H1 (cell line): ENCODE results near the gene EN1. TPM values are rescaled to one million over a fixed set of nuclear protein-coding genes. Genes with fewer than 3 reads are reported as not detected.
A peak's percentile ranks its signal among the peaks of the same experiment; 100 is the strongest.

Source experiments
- CTCF ChIA-PET: fragments of 300-600 bp; sonication (Branson Sonifier 250); formaldehyde crosslinking; loops from one replicate; lab custom pipeline; 2021; ENCODE audit not compliant: partially characterized antibody; lab: Charles Lee
- POLR2A ChIA-PET: fragments of 300-600 bp; sonication (Branson Sonifier 250); formaldehyde crosslinking; loops from one replicate; lab custom pipeline; 2021; ENCODE audit warnings: inconsistent platforms; ENCODE audit not compliant: partially characterized antibody; lab: Charles Lee
- DNase-seq, 2 experiments: peaks; one replicate each; pipeline versions ENCODE4 v3.0.0 to v3.0.0-alpha.2; 2010 to 2022; ENCODE audit warnings: low spot score in 2 of 2, low read depth in 1 of 2, mixed read lengths in 1 of 2
- FAIRE-seq: peaks from 2 replicates; lab custom pipeline; 2011; peaks lifted over from hg19 to GRCh38; lab: Jason Lieb, UNC
- H2AFZ ChIP-seq: 2 replicates; pipeline ENCODE4 v1.8.1; 2012; ENCODE audit warnings: low read length, inconsistent platforms
- H2AK5ac ChIP-seq: 2 replicates; pipeline ENCODE4 v1.6.1; 2013; ENCODE audit warnings: low read depth, low read length
- H2BK120ac ChIP-seq: replicated peaks from 2 replicates; pipeline ENCODE3; 2013; ENCODE audit warnings: low read depth, low read length, inconsistent platforms
- H2BK12ac ChIP-seq: 2 replicates; pipeline ENCODE4 v1.6.1; 2013; ENCODE audit warnings: low read depth, low read length
- H2BK15ac ChIP-seq: 2 replicates; pipeline ENCODE4 v1.6.1; 2013; ENCODE audit warnings: low read length
- H2BK20ac ChIP-seq: 2 replicates; pipeline ENCODE4 v1.6.1; 2013; ENCODE audit warnings: low read length
- H2BK5ac ChIP-seq: 2 replicates; pipeline ENCODE4 v1.6.1; 2013; ENCODE audit warnings: low read depth, low read length
- H3K14ac ChIP-seq: 2 replicates; pipeline ENCODE4 v1.6.1; 2013; ENCODE audit warnings: inconsistent platforms; ENCODE audit not compliant: insufficient read length
- H3K18ac ChIP-seq: 2 replicates; pipeline ENCODE4 v1.6.1; 2013; ENCODE audit warnings: low read length; ENCODE audit errors: extremely low read depth
- H3K23ac ChIP-seq: 2 replicates; pipeline ENCODE4 v1.6.1; 2013; ENCODE audit warnings: inconsistent platforms; ENCODE audit not compliant: insufficient read length
- H3K23me2 ChIP-seq: 2 replicates; pipeline ENCODE4 v1.6.1; 2013; ENCODE audit warnings: low read depth, low read length
- H3K27ac ChIP-seq: 2 replicates; pipeline ENCODE4 v1.6.1; 2011; ENCODE audit warnings: low read depth, low read length, inconsistent platforms
- H3K27me3 ChIP-seq, 4 experiments: replicated peaks in 1 of 4; 1 replicate in 1 of 4; 2 replicates in 3 of 4; pipeline versions ENCODE4 v1.6.1 to v1.8.1; 2011 to 2013; ENCODE audit warnings: low read length in 3 of 4, mild to moderate bottlenecking in 3 of 4, inconsistent platforms in 2 of 4, mixed read lengths in 2 of 4, moderate library complexity in 1 of 4; ENCODE audit not compliant: control insufficient read depth in 3 of 4, insufficient read depth in 3 of 4; ENCODE audit errors: extremely low read depth in 1 of 4
- H3K36me3 ChIP-seq, 4 experiments: 2 replicates each; pipeline versions ENCODE4 v1.6.1 to v1.8.1; 2011 to 2013; ENCODE audit warnings: mild to moderate bottlenecking in 4 of 4, low read length in 3 of 4, moderate library complexity in 2 of 4, control low read depth in 1 of 4, inconsistent platforms in 1 of 4; ENCODE audit not compliant: insufficient read depth in 4 of 4, control insufficient read depth in 2 of 4
- H3K4ac ChIP-seq: replicated peaks from 2 replicates; pipeline ENCODE3; 2013; ENCODE audit warnings: low read length, low read depth, mixed read lengths, inconsistent platforms; ENCODE audit not compliant: insufficient read length
- H3K4me1 ChIP-seq, 4 experiments: replicated peaks in 1 of 4; 1 replicate in 1 of 4; 2 replicates in 3 of 4; pipeline versions ENCODE4 v1.6.1 to v1.8.1; 2011 to 2013; ENCODE audit warnings: low read length in 3 of 4, inconsistent platforms in 2 of 4, mixed read lengths in 1 of 4; ENCODE audit not compliant: insufficient read depth in 4 of 4, control insufficient read depth in 3 of 4
- H3K4me2 ChIP-seq, 2 experiments: 2 replicates each; pipeline versions ENCODE4 v1.6.1 to v1.8.1; 2011 to 2013; ENCODE audit warnings: low read depth in 2 of 2, low read length in 2 of 2, control low read depth in 1 of 2, inconsistent platforms in 1 of 2, mild to moderate bottlenecking in 1 of 2; ENCODE audit not compliant: insufficient read depth in 1 of 2
- H3K4me3 ChIP-seq, 4 experiments: fragments of 200-600, 300-600 bp in 1 of 4; sonication (generic), shearing (Covaris generic), sonication (Bioruptor Twin) in 1 of 4; 2 replicates each; pipeline versions ENCODE4 v1.5.1 to v1.8.1; 2011 to 2016; ENCODE audit warnings: low read length in 4 of 4, low read depth in 3 of 4, control low read depth in 2 of 4, inconsistent platforms in 2 of 4, mild to moderate bottlenecking in 2 of 4, mixed read lengths in 1 of 4, moderate library complexity in 1 of 4; ENCODE audit not compliant: insufficient read depth in 2 of 4; ENCODE audit errors: extremely low read depth in 1 of 4
- H3K56ac ChIP-seq: replicated peaks from 2 replicates; pipeline ENCODE3; 2013; ENCODE audit warnings: low read depth, mild to moderate bottlenecking, mixed read lengths, low read length, inconsistent platforms; ENCODE audit not compliant: insufficient read length
- H3K79me1 ChIP-seq: 2 replicates; pipeline ENCODE4 v1.6.1; 2013; ENCODE audit warnings: low read depth, low read length, control low read depth
- H3K79me2 ChIP-seq, 2 experiments: 2 replicates each; pipeline versions ENCODE4 v1.6.1 to v1.8.1; 2012 to 2013; ENCODE audit warnings: low read length in 2 of 2, mild to moderate bottlenecking in 2 of 2, inconsistent platforms in 1 of 2; ENCODE audit not compliant: insufficient read depth in 2 of 2, control insufficient read depth in 1 of 2
- H3K9ac ChIP-seq, 4 experiments: replicated peaks in 1 of 4; 1 replicate in 1 of 4; 2 replicates in 3 of 4; pipeline versions ENCODE4 v1.6.1 to v1.8.1; 2011 to 2013; ENCODE audit warnings: low read depth in 3 of 4, low read length in 3 of 4, control low read depth in 2 of 4, mild to moderate bottlenecking in 2 of 4, moderate library complexity in 2 of 4, inconsistent platforms in 1 of 4; ENCODE audit errors: extremely low read depth in 1 of 4
- H3K9me3 ChIP-seq, 2 experiments: 2 replicates each; pipeline versions ENCODE4 v1.6.1 to v1.8.1; 2012 to 2013; ENCODE audit warnings: mild to moderate bottlenecking in 2 of 2, moderate library complexity in 2 of 2, control low read depth in 1 of 2, inconsistent platforms in 1 of 2, low read depth in 1 of 2, low read length in 1 of 2, mixed read lengths in 1 of 2; ENCODE audit not compliant: insufficient read depth in 2 of 2
- H4K20me1 ChIP-seq, 2 experiments: replicated peaks in 1 of 2; 2 replicates each; pipeline versions ENCODE3 to v1.8.1; 2011 to 2013; ENCODE audit warnings: inconsistent platforms in 2 of 2, low read length in 2 of 2, mild to moderate bottlenecking in 1 of 2; ENCODE audit not compliant: insufficient read depth in 2 of 2, control insufficient read depth in 1 of 2
- H4K5ac ChIP-seq: 2 replicates; pipeline ENCODE4 v1.6.1; 2013; ENCODE audit warnings: low read length, low read depth, mixed read lengths, inconsistent platforms; ENCODE audit not compliant: insufficient read length
- H4K8ac ChIP-seq: 2 replicates; pipeline ENCODE4 v1.8.0; 2013; ENCODE audit warnings: mild to moderate bottlenecking, moderate library complexity, low read length, inconsistent platforms; ENCODE audit not compliant: insufficient read depth; ENCODE audit errors: extremely low read depth
- H4K91ac ChIP-seq: replicated peaks from 2 replicates; pipeline ENCODE3; 2013; ENCODE audit warnings: low read length, mixed read lengths, inconsistent platforms; ENCODE audit not compliant: insufficient read length
- BRCA1 ChIP-seq: IDR thresholded peaks from 2 replicates; pipeline ENCODE4 v1.6.1; 2012; ENCODE audit warnings: low read depth, low read length, improper control_type of control experiment
- CHD2 ChIP-seq: IDR thresholded peaks from 2 replicates; pipeline ENCODE4 v1.6.1; 2012; ENCODE audit warnings: low read length, improper control_type of control experiment
- EGR1 ChIP-seq: IDR thresholded peaks from 2 replicates; pipeline ENCODE4 v1.6.1; 2011; ENCODE audit warnings: low read depth, low read length, borderline replicate concordance
- EP300 ChIP-seq, 2 experiments: IDR thresholded peaks; 1 replicate in 1 of 2; 2 replicates in 1 of 2; pipeline ENCODE4 v1.6.1; 2011 to 2012; ENCODE audit warnings: low read depth in 2 of 2, low read length in 2 of 2, mild to moderate bottlenecking in 2 of 2, borderline replicate concordance in 1 of 2, inconsistent platforms in 1 of 2, moderate library complexity in 1 of 2
- JUND ChIP-seq: IDR thresholded peaks from 2 replicates; pipeline ENCODE4 v1.6.1; 2011; ENCODE audit warnings: mild to moderate bottlenecking, improper control_type of control experiment, low read length
- KDM4A ChIP-seq: IDR thresholded peaks from one replicate; pipeline ENCODE4 v1.7.1; 2012; ENCODE audit warnings: low read depth, mild to moderate bottlenecking, moderate library complexity, low read length, inconsistent platforms; ENCODE audit not compliant: severe bottlenecking
- NRF1 ChIP-seq: IDR thresholded peaks from 2 replicates; pipeline ENCODE4 v1.6.1; 2011; ENCODE audit warnings: mild to moderate bottlenecking, low read depth, low read length, improper control_type of control experiment
- PHF8 ChIP-seq: fragments of 200-600 bp; sonication (generic); conservative IDR thresholded peaks from 2 replicates; pipeline ENCODE4 v1.7.1; 2012; ENCODE audit warnings: low read depth, mild to moderate bottlenecking, inconsistent platforms, low read length, moderate library complexity
- SIN3A ChIP-seq, 2 experiments: IDR thresholded peaks in 1 of 2; conservative IDR thresholded peaks in 1 of 2; 2 replicates each; pipeline ENCODE4 v1.6.1; 2011 to 2012; ENCODE audit warnings: low read length in 2 of 2, improper control_type of control experiment in 1 of 2, low read depth in 1 of 2, mild to moderate bottlenecking in 1 of 2
- SIRT6 ChIP-seq: IDR thresholded peaks from one replicate; pipeline ENCODE4 v1.7.1; 2012; ENCODE audit warnings: low read length, inconsistent platforms
- SIX5 ChIP-seq: IDR thresholded peaks from 2 replicates; pipeline ENCODE4 v1.6.1; 2011; ENCODE audit warnings: mild to moderate bottlenecking, low read depth, low read length
- SUZ12 ChIP-seq: fragments of 200-600 bp; sonication (generic); IDR thresholded peaks from 2 replicates; pipeline ENCODE4 v1.6.1; 2012; ENCODE audit warnings: mild to moderate bottlenecking, inconsistent platforms, low read length, moderate library complexity, mixed read lengths
- TBP ChIP-seq: IDR thresholded peaks from 2 replicates; pipeline ENCODE4 v1.6.1; 2011; ENCODE audit warnings: low read depth, low read length, improper control_type of control experiment
- WGBS, 2 experiments: shearing (Covaris generic) in 1 of 2; methylation state at CpG; one replicate each; pipeline versions ENCODE4 v1.1.6 to v1.1.7; 2013 to 2015; ENCODE audit warnings: low lambda C conversion rate in 2 of 2, mixed read lengths in 2 of 2, inconsistent platforms in 1 of 2, low coverage in 1 of 2, missing lambda C conversion rate in 1 of 2; ENCODE audit not compliant: insufficient replicate concordance in 2 of 2, insufficient coverage in 1 of 2, insufficient read length in 1 of 2; ENCODE audit errors: extremely low coverage in 1 of 2, missing lambda C conversion rate in 1 of 2; 5-methylcytosine and 5-hydroxymethylcytosine counted together
- polyA plus RNA-seq, 7 experiments: library from polyadenylated mRNA; depleted of rRNA in 3 of 7; stranded (reverse) in 5 of 7; unstranded in 2 of 7; fragments of >200 nt in 5 of 7; fragments of 200-250 nt in 2 of 7; gene quantifications; 1 replicate in 5 of 7; 2 replicates in 1 of 7; 4 replicates in 1 of 7; pipeline versions ENCODE4 v1.2.1 to v1.2.3, GENCODE V29; 2011 to 2013; ENCODE audit warnings: missing spikeins in 2 of 7, mixed read lengths in 2 of 7
- total RNA-seq: library from RNA; stranded (reverse); fragmentation: NEBNext Ultra II Directional; extraction: Animal tissue kit (Norgen Biotek cat#: 25700); gene quantifications from 2 replicates; pipeline ENCODE4 v1.2.1, GENCODE V29; 2021

Gene EN1
- total and polyA plus RNA-seq, 2 of the 8 experiments (the other 6 are each of a cell fraction or from before 2014, with no cell fraction given), result not detected

- Histone ChIP-seq H3K56ac (peak overlapping the region; percentile 24), H2BK12ac (peak overlapping the region; percentile 94), H2BK20ac (0 out of 2 replicates have a peak overlapping the region, but pooled peaks have one; percentile 9), H3K79me2 (no peaks in the 10 kb centered on the region), H3K9ac (no peak overlapping the region), H4K8ac (no peak overlapping the region; the same call in 1 of the 2 replicates), H3K27me3 (peaks cover 84 to 99% (median 92%) of the 10 kb centered on the region in 4 experiments), H3K14ac (no peak overlapping the region), H2BK5ac (no peak overlapping the region), H4K91ac (no peak overlapping the region), H3K23ac (no peak overlapping the region), H2BK120ac (no peak overlapping the region), H4K20me1 (peaks cover 9% of the 10 kb centered on the region in 2 experiments), H3K4me3 (peak overlapping the region; percentile 32 to 63 (median 44); a peak in 5 of 8 replicates), H3K18ac (no peak overlapping the region), H3K9me3 (no peaks in the 10 kb centered on the region; a peak in 1 of 4 replicates), H4K5ac (no peak overlapping the region), H2AFZ (no peak overlapping the region; the same call in 1 of the 2 replicates), H3K23me2 (peaks cover 18% of the 10 kb centered on the region; the same call in 1 of the 2 replicates), H2AK5ac (no peak overlapping the region), H3K4ac (no peak overlapping the region), H2BK15ac (0 out of 2 replicates have a peak overlapping the region, but pooled peaks have one; percentile 24), H3K36me3 (0 out of 8 replicates have a peak, but pooled peaks cover 0 to 5% (median 0%) of the 10 kb centered on the region in 4 experiments), H3K27ac (no peak overlapping the region), H3K4me2 (peak overlapping the region; percentile 88 to 93), H3K79me1 (no peaks in the 10 kb centered on the region), H3K4me1 (peaks cover 5 to 39% (median 24%) of the 10 kb centered on the region in 4 experiments)
- WGBS, 2 experiments, result 2% methylated on average over 17 of the region's 18 CpGs; no CpG with 5 or more reads in 1 of the 2 experiments
- DNase-seq (no peak), FAIRE-seq (no peak)
- CTCF ChIA-PET, result interaction anchor here (1.3 to 3.5 kb wide), 3 partner anchors 11 to 21 kb away, joined by 7 to 15 read pairs (median 9); no protein-coding TSS in a partner anchor
- POLR2A ChIA-PET, result interaction anchor here (0.9 to 1.5 kb wide), 2 partner anchors 19 to 24 kb away, joined by 3 to 4 read pairs; no protein-coding TSS in a partner anchor
- TF ChIP-seq SIN3A (conservative IDR thresholded peaks at IDR 0.05 in 1 of 2, IDR thresholded peaks at IDR 0.05 in 1 of 2; ENCODE audit: low read depth in 1 of 2, low read length in 2 of 2) (no peak), SIX5 (no peak), NRF1 (no peak), SIRT6 (no peak), TBP (no peak), BRCA1 (no peak), JUND (no peak), EP300 (IDR thresholded peaks at IDR 0.05; ENCODE audit: borderline replicate concordance in 1 of 2, low read depth in 2 of 2, low read length in 2 of 2) (no peak), SUZ12 (peak; percentile 16; the same call in 1 of the 2 replicates), PHF8 (no peak), EGR1 (peak; percentile 15; the same call in 1 of the 2 replicates), KDM4A (no peak), CHD2 (no peak)
Observed at GRCh38 chr2:118834440-118834810, 13.0 kb downstream of the EN1 start.
